Cardiac fibroblast (primary cell): Measurements from ENCODE around the gene FEV.

Experiments used
- DNase-seq, 2 donors: peaks; one replicate each; pipeline versions ENCODE4 v3.0.0 to v3.0.0-alpha.2; 2010; ENCODE audit warnings: low read depth in 2 of 2
- H3K4me3 ChIP-seq, 2 donors: replicated peaks in 1 of 2; 1 replicate in 1 of 2; 2 replicates in 1 of 2; pipeline ENCODE4 v1.5.1; 2011; ENCODE audit warnings: low read depth in 2 of 2, low read length in 2 of 2, mild to moderate bottlenecking in 2 of 2, moderate library complexity in 1 of 2
- CTCF ChIP-seq: IDR thresholded peaks from one replicate; pipeline ENCODE4 v1.5.1; 2011; ENCODE audit warnings: low read depth, mild to moderate bottlenecking, low read length, inconsistent platforms

The FEV gene

DNA sequence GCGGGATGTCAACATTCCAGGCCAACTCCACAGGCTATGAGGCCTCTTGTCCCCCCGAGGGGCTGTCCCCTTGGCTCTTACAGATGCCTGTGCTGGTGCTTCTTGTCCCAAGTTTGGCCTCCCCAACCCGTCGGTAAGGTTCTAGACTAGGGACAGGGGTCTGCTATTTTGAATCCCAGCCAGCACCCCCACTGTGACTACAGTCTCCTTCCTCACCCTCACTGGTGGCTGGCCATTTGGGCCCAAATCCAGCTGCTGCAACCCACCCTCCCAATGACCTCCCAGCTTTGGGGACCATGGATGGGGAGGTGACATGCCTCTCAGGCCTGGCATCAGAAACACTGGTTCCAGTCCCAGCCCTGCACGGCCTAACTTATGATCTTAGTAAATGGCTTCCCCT lies 37.6 kb upstream of the FEV start:
- DNase-seq = no peak
- TF ChIP-seq CTCF = no peak
- no peak overlapping the region for H3K4me3 ChIP-seq

GRCh38 chr2:219022041-219022440 lies 37.1 kb upstream of the FEV start:
- no peak for TF ChIP-seq CTCF
- H3K4me3 ChIP-seq = no peak overlapping the region
- DNase-seq = no peak

DNA sequence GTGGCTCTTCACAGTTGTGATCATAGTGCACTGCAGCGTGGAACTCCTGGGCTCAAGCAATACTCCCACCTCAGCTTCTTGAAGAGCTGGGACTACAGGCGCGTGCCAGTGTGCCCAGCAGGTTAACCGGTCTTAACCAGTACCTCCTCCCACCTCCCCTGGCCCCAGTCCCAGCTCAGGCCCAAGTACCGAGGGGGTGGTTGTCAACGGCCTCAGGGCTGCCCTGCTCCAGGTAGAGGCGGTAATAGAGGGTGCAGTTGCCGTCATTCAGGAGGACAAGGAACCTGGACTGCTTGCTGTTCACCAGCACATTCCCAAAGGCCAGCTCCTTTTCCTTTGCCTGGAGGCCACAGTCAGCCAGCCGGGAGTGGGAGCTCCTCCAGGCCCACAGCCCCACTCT lies 36.6 kb upstream of the FEV start:
- DNase-seq = no peak
- TF ChIP-seq CTCF = no peak
- no peak overlapping the region for H3K4me3 ChIP-seq

GRCh38 chr2:219020604-219021365 lies 35.8 kb upstream of the FEV start:
- H3K4me3 ChIP-seq = no peak overlapping the region
- DNase-seq = peak in 1 of 2 donors; percentile 61
- TF ChIP-seq CTCF = no peak

GRCh38 chr2:219019436-219019835 lies 34.5 kb upstream of the FEV start:
- DNase-seq = no peak
- no peak for TF ChIP-seq CTCF
- no peak overlapping the region for H3K4me3 ChIP-seq

DNA sequence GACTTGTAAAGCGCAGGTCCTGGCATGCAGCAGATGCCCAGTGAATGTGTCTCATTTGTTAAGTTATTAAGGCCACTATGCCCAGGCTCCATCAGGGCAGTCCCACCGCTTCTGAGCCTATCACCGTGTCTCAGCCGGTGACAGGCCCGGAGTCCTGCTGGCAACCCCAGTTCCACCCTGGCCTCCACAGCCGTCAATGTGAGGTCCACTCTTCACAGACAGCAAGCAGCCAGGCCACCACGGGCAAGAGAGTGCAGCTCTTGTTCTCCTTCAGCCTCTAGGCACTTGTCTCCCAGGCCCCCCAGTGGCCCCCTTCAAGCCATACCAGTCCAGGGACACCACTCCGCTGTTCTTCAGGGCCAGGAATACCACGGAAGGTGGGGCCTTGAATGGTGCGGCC lies 33.7 kb upstream of the FEV start:
- TF ChIP-seq CTCF = no peak
- no peak overlapping the region for H3K4me3 ChIP-seq
- DNase-seq = no peak

GRCh38 chr2:219018286-219018685 lies 33.3 kb upstream of the FEV start:
- H3K4me3 ChIP-seq = no peak overlapping the region
- TF ChIP-seq CTCF = no peak
- DNase-seq = no peak
